Pancreas (tissue), 10 donors: ENCODE measurements around the gene CACYBP. TPM values are rescaled to one million over a fixed set of nuclear protein-coding genes. Genes with fewer than 3 reads are reported as not detected.
A peak's percentile ranks its signal among the peaks of the same experiment; 100 is the strongest.

Source experiments
- ATAC-seq, 4 donors: fragments of 200-7000 bp; cut with Tn5 transposase; one replicate each; pipeline versions ENCODE4 v1.8.0 to v1.9.1; 2020; ENCODE audit warnings: mild to moderate bottlenecking in 4 of 4, moderate library complexity in 4 of 4
- DNase-seq, 6 donors: peaks; one replicate each; pipeline ENCODE4 v3.0.0-alpha.2; 2020
- FAIRE-seq: peaks from 2 replicates; lab custom pipeline; 2012; peaks lifted over from hg19 to GRCh38; lab: Jason Lieb, UNC
- H3K27ac ChIP-seq, 4 donors: fragments of 200-600 bp; sonication (generic); 1 replicate in 3 of 4; 2 replicates in 1 of 4; pipeline versions ENCODE4 v1.5.0 to v1.8.0; 2020
- H3K27me3 ChIP-seq, 4 donors: fragments of 200-600 bp; one replicate each; pipeline ENCODE4 v1.8.0; 2021
- H3K36me3 ChIP-seq, 3 donors: fragments of 200-600 bp; sonication (generic) in 1 of 3; one replicate each; pipeline versions ENCODE4 v1.5.0 to v1.8.0; 2020 to 2021
- H3K4me1 ChIP-seq, 3 donors: fragments of 200-600 bp; one replicate each; pipeline ENCODE4 v1.8.0; 2021
- H3K4me3 ChIP-seq, 4 donors: fragments of 200-600 bp; sonication (generic) in 2 of 4; one replicate each; pipeline versions ENCODE4 v1.5.0 to v1.8.0; 2020 to 2021
- H3K9me3 ChIP-seq, 4 donors: fragments of 200-600 bp; one replicate each; pipeline ENCODE4 v1.8.0; 2021
- WGBS, 2 donors: extraction: QIAGEN DNeasy Blood & Tissue Kit; methylation state at CpG; one replicate each; pipeline ENCODE4 v1.1.7; 2013; 5-methylcytosine and 5-hydroxymethylcytosine counted together
- intact Hi-C, 3 donors: fragments of 100-400 bp; cut with DNase I; formaldehyde crosslinking; loops; one replicate each; pipeline versions ENCODE4 v1.11.1 to v1.14.2; 2022
- polyA plus RNA-seq, 2 donors: library from polyadenylated mRNA; stranded (reverse); fragments of 200-250 nt; gene quantifications; one replicate each; pipeline ENCODE4 v1.2.3, GENCODE V29; 2013
- total RNA-seq, 6 donors: library from RNA; stranded (reverse); fragmentation: NEBNext Ultra II Directional in 4 of 6; extraction: Animal tissue kit (Norgen Biotek cat#: 25700) in 4 of 6; gene quantifications; one replicate each; pipeline versions ENCODE4 v1.2.1 to v1.2.4, GENCODE V29; 2021 to 2023
- TF ChIP-seq, protein P1 (sequence below), 4 donors: fragments of 200-600 bp; sonication (generic) in 3 of 4; IDR thresholded peaks; one replicate each; pipeline versions ENCODE4 v1.5.0 to v1.8.0; 2021; ENCODE audit warnings: antibody characterized with exemption in 4 of 4
- donor health status: healthy with polysubstance abuse.
- donor health status: DM: no; HTN: no; CAD: no; lungs with moderate emphysema.
- donor health status: DM: no; HTN: no; CAD: no.
- donor health status: control.
- donor health status: control.
- donor health status: Bipolar disorder and iron deficiency.
- donor health status: DM: yes; HTN: yes; CAD: no.
- donor health status: DM: no; HTN: no; CAD: no.
- donor health status: DM: no; HTN: no; CAD: no.
- donor health status: DM: yes; HTN: yes; CAD: no.

CACYBP gene
- total and polyA plus RNA-seq, 8 donors = 14.0 to 35.2 (median 25.7) TPM

DNA sequence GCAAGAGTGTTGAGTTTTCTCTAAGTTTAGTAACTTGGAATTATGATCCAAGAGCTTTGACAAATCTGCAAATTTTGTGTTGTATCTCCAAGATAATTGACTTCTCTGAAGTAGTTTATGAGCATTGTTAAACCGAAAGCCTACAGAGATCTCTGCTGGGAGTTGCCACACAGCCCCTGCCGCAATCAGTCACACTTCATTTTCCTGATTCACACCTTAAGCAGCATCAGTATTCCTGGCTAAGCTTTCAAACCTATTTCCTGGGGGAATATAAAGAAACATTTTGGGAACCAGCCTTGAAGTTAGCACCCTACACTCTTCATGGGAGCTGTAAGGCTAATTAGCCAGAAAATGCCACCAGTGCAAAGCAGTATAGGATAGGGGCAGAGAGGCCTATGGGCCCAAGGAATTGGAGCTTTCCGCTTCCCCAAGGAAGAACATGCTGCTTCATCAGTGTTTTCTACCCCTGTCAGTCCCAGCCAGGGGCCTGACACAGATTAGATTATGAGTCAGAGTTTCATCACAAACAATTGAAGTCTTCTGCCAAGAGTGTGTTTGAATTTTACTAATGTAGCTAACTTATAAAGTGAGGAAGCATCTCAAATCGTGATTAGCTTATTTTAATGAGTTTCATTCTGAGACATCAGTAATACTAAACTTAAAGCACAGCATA is 23.2 kb upstream of the CACYBP start:
- WGBS, 2 donors = 80 to 85% methylated on average over 4 of the region's 4 CpGs
- Histone ChIP-seq H3K27ac (no peak overlapping the region), H3K9me3 (no peaks in the 10 kb centered on the region), H3K36me3 (peaks cover 0 to 22% (median 6%) of the 10 kb centered on the region in 3 donors), H3K27me3 (no peaks in the 10 kb centered on the region), H3K4me1 (peaks cover 0 to 1% (median 0%) of the 10 kb centered on the region in 3 donors), H3K4me3 (no peak overlapping the region)
- TF ChIP-seq, protein P1, sequence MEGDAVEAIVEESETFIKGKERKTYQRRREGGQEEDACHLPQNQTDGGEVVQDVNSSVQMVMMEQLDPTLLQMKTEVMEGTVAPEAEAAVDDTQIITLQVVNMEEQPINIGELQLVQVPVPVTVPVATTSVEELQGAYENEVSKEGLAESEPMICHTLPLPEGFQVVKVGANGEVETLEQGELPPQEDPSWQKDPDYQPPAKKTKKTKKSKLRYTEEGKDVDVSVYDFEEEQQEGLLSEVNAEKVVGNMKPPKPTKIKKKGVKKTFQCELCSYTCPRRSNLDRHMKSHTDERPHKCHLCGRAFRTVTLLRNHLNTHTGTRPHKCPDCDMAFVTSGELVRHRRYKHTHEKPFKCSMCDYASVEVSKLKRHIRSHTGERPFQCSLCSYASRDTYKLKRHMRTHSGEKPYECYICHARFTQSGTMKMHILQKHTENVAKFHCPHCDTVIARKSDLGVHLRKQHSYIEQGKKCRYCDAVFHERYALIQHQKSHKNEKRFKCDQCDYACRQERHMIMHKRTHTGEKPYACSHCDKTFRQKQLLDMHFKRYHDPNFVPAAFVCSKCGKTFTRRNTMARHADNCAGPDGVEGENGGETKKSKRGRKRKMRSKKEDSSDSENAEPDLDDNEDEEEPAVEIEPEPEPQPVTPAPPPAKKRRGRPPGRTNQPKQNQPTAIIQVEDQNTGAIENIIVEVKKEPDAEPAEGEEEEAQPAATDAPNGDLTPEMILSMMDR (IDR thresholded peaks at IDR 0.05) = no peak
- no peak for DNase-seq
- intact Hi-C loops = no loop called here
- ATAC-seq = peak in 2 of 4 donors; percentile 28 to 37
- FAIRE-seq = no peak

DNA sequence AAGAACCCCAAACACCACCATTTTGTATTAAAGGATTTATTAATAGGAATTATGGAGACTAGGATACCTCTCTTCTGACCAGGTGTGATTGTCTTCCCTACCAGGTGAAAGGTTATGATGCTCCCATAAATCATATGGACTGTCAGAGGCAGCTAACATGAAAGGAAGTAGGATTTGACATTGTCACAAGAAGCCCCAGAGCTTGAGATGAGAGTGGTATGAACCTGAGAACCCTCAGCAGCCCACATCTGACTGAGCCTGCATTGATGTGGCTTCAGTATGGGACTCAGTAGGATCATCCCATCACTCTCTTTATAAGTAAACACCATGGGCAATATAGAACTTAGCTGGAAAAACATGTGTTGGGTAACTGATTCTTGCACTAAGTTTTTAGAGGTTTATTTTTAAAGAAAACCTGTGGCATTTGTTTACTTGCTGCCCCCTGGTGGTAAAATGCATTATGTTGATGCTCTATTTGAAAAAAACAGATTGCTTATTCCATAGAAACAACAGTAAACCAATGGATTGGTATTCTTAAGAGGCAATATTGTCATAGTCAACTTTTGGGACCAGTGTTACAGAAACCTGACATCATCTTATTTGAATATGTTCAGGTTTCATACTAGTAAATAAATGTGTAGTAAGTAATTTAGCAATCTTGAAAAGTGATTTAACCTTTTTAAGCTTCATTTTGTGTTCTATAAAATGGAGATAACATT is 16.6 kb upstream of the CACYBP start:
- no peaks in the 10 kb centered on the region for H3K27me3 ChIP-seq
- H3K27ac ChIP-seq = no peak overlapping the region
- ATAC-seq = peak in 2 of 4 donors; percentile 18 to 23
- intact Hi-C loops = loop anchor here in 2 of 3 donors (10.0 kb wide), 3 partner anchors 98 to 218 kb away; no protein-coding TSS in a partner anchor
- H3K4me3 ChIP-seq = no peak overlapping the region
- no peaks in the 10 kb centered on the region for H3K9me3 ChIP-seq
- FAIRE-seq = no peak
- DNase-seq = no peak
- TF ChIP-seq, protein P1 (IDR thresholded peaks at IDR 0.05) = peak in 3 of 4 donors; percentile 32 to 53 (median 48)
- peaks cover 0 to 34% (median 6%) of the 10 kb centered on the region in 3 donors for H3K36me3 ChIP-seq
- H3K4me1 ChIP-seq = no peaks in the 10 kb centered on the region

DNA sequence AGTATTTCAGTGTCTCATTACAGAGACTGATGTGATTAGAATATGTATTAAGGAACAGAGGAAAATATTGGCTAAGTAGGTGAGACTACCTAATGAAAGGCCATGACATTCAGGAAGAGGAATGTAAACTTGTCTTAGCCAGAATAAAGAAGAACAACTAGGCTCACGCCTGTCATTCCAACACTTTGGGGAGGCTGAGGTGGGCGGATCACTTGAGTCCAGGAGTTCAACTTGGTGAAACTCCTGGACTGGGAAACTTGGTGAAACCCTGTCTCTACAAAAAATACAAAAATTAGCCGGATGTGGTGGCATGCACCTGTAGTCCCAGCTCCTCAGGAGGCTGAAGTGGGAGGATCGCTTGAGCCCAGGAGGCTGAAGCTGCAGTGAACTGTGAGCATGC is 14.8 kb upstream of the CACYBP start:
- H3K4me1 ChIP-seq = no peaks in the 10 kb centered on the region
- intact Hi-C loops = loop anchor here in 2 of 3 donors (10.0 kb wide), 3 partner anchors 100 to 220 kb away; no protein-coding TSS in a partner anchor
- TF ChIP-seq, protein P1 (IDR thresholded peaks at IDR 0.05) = no peak
- 97 to 98% methylated on average over 4 of the region's 4 CpGs for WGBS, 2 donors
- FAIRE-seq (no peak), DNase-seq (no peak), ATAC-seq (no peak)
- H3K27me3 ChIP-seq = no peaks in the 10 kb centered on the region
- no peaks in the 10 kb centered on the region for H3K9me3 ChIP-seq
- no peak overlapping the region for H3K27ac ChIP-seq
- H3K4me3 ChIP-seq = no peak overlapping the region
- peaks cover 0 to 24% (median 0%) of the 10 kb centered on the region in 3 donors for H3K36me3 ChIP-seq

DNA sequence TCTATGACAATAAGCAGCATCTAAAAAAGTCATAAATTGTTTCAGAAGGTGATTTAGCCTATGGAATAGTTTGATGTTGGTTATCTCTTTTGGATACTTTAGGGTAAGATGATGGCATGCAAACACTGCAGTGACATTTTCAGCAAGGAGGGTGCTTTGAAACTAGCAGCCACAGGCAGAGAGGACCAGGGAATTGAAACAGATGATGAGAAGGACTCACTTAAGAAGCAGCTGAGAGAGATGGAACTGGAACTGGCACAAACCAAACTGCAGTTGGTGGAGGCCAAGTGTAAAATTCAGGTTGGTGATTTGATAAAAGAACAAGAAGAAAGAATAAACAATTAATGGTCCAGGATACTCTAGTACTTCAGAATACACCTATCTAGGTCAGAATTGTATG is 11.2 kb upstream of the CACYBP start:
- no peak overlapping the region for H3K27ac ChIP-seq
- H3K27me3 ChIP-seq = no peaks in the 10 kb centered on the region
- H3K4me1 ChIP-seq = no peaks in the 10 kb centered on the region
- H3K9me3 ChIP-seq = no peaks in the 10 kb centered on the region
- DNase-seq = no peak
- H3K36me3 ChIP-seq = peaks cover 0 to 9% (median 0%) of the 10 kb centered on the region in 3 donors
- intact Hi-C loops = loop anchor here in 2 of 3 donors (10.0 kb wide), 3 partner anchors 104 to 224 kb away; no protein-coding TSS in a partner anchor
- TF ChIP-seq, protein P1 (IDR thresholded peaks at IDR 0.05) = no peak
- ATAC-seq = no peak
- no peak overlapping the region for H3K4me3 ChIP-seq
- FAIRE-seq = no peak
